GM12878 (cell line): ENCODE measurements around the gene RAB3C. TPM values are rescaled to one million over a fixed set of nuclear protein-coding genes. Genes with fewer than 3 reads are reported as not detected.

ENCODE experiments used
- ATAC-seq: fragments of 200-7000 bp; cut with Tn5 transposase; 3 replicates; pipeline ENCODE4 v1.9.1; 2020; ENCODE audit warnings: mild to moderate bottlenecking, moderate library complexity
- BruUV-seq: library from RNA; stranded (reverse); fragments of 400-500 nt; replicated peaks from 2 replicates; lab custom pipeline; 2021; lab: Mats Ljungman, UMichigan
- CTCF ChIA-PET: fragments of 300-600 bp; sonication (Branson Sonifier 250); formaldehyde crosslinking; extraction: SDS; loops from one replicate; lab custom pipeline; 2021; ENCODE audit warnings: inconsistent platforms; lab: Yijun Ruan, JAX
- POLR2A ChIA-PET: fragments of 350-600 bp; formaldehyde crosslinking; extraction: SDS; loops from one replicate; lab custom pipeline; 2021; ENCODE audit warnings: inconsistent platforms; lab: Charles Lee
- RAD21 ChIA-PET: fragments of 300-600 bp; sonication (Branson Sonifier 250); formaldehyde crosslinking; loops from one replicate; lab custom pipeline; 2023; ENCODE audit warnings: antibody characterized with exemption; ENCODE audit not compliant: unreplicated experiment; lab: Charles Lee
- SMC1A ChIA-PET: fragments of 300-600 bp; sonication (Branson Sonifier 250); formaldehyde crosslinking; loops from one replicate; lab custom pipeline; 2023; ENCODE audit not compliant: unreplicated experiment, uncharacterized antibody; lab: Charles Lee
- DNase-seq: peaks from one replicate; pipeline ENCODE4 v3.0.0-alpha.2; 2011; ENCODE audit warnings: low read depth, low spot score
- FAIRE-seq: peaks from 3 replicates; lab custom pipeline; 2011; peaks lifted over from hg19 to GRCh38; lab: Jason Lieb, UNC
- H2AFZ ChIP-seq: 2 replicates; pipeline ENCODE4 v1.6.0; 2011; ENCODE audit warnings: low read depth, low read length, control low read depth; ENCODE audit not compliant: control insufficient read depth
- H3K27ac ChIP-seq: 2 replicates; pipeline ENCODE4 v1.5.1; 2011; ENCODE audit warnings: control low read depth; ENCODE audit not compliant: control insufficient read depth, insufficient read depth
- H3K27me3 ChIP-seq, 2 experiments: replicated peaks in 1 of 2; 2 replicates each; pipeline versions ENCODE4 v1.6.0 to v1.6.1; 2011; ENCODE audit warnings: low read length in 1 of 2; ENCODE audit not compliant: control insufficient read depth in 2 of 2, insufficient read depth in 2 of 2
- H3K36me3 ChIP-seq, 2 experiments: 2 replicates each; pipeline ENCODE4 v1.5.1; 2011; ENCODE audit warnings: low read length in 1 of 2; ENCODE audit not compliant: control insufficient read depth in 2 of 2, insufficient read depth in 2 of 2
- H3K4me1 ChIP-seq: 2 replicates; pipeline ENCODE4 v1.6.1; 2011; ENCODE audit warnings: mild to moderate bottlenecking, low read length, moderate library complexity, mixed read lengths; ENCODE audit not compliant: control insufficient read depth, insufficient read depth
- H3K4me2 ChIP-seq: 2 replicates; pipeline ENCODE4 v1.6.0; 2011; ENCODE audit warnings: control low read depth; ENCODE audit not compliant: control insufficient read depth, insufficient read depth
- H3K4me3 ChIP-seq: fragments of 200-600 bp; sonication (generic); 2 replicates; pipeline ENCODE4 v1.5.1; 2016
- H3K79me2 ChIP-seq: 2 replicates; pipeline ENCODE4 v1.6.0; 2011; ENCODE audit warnings: low read length; ENCODE audit not compliant: control insufficient read depth, insufficient read depth
- H3K9ac ChIP-seq: 2 replicates; pipeline ENCODE4 v1.8.0; 2011; ENCODE audit warnings: low read length, control low read depth, mixed read lengths; ENCODE audit not compliant: control insufficient read depth, insufficient read depth
- H3K9me3 ChIP-seq: replicated peaks from 3 replicates; pipeline ENCODE4 v1.5.1; 2011; ENCODE audit warnings: mild to moderate bottlenecking, low read length; ENCODE audit not compliant: control insufficient read depth, insufficient read depth
- H4K20me1 ChIP-seq: 2 replicates; pipeline ENCODE4 v1.6.0; 2011; ENCODE audit not compliant: control insufficient read depth, insufficient read depth
- HDAC6 ChIP-seq: fragments of 200-600 bp; sonication (generic); IDR thresholded peaks from one replicate; pipeline ENCODE4 v1.8.0; 2017; ENCODE audit warnings: antibody characterized with exemption; ENCODE audit not compliant: unreplicated experiment
- KAT2A ChIP-seq: conservative IDR thresholded peaks from 2 replicates; pipeline ENCODE4 v1.6.1; 2011; ENCODE audit warnings: low read depth, low read length; ENCODE audit not compliant: control insufficient read depth
- KLF5 ChIP-seq: fragments of 450-650 bp; IDR thresholded peaks from 2 replicates; pipeline ENCODE4 v1.6.1; 2014; ENCODE audit warnings: mild to moderate bottlenecking; ENCODE audit not compliant: partially characterized antibody
- NR2F1 ChIP-seq: fragments of 450-650 bp; conservative IDR thresholded peaks from 2 replicates; pipeline ENCODE4 v1.6.1; 2017; ENCODE audit warnings: mild to moderate bottlenecking
- RFX5 ChIP-seq: IDR thresholded peaks from 2 replicates; pipeline ENCODE4 v1.6.1; 2011; ENCODE audit warnings: low read depth, low read length, improper control_type of control experiment
- RUNX3 ChIP-seq: IDR thresholded peaks from 2 replicates; pipeline ENCODE4 v1.6.1; 2012; ENCODE audit warnings: low read length, inconsistent platforms
- SPI1 ChIP-seq: IDR thresholded peaks from 2 replicates; pipeline ENCODE4 v1.6.1; 2011; ENCODE audit warnings: low read depth, mild to moderate bottlenecking, low read length, moderate library complexity, borderline replicate concordance; ENCODE audit not compliant: insufficient read depth
- SRF ChIP-seq, 2 experiments: IDR thresholded peaks; 2 replicates each; pipeline ENCODE4 v1.6.1; 2011; ENCODE audit warnings: low read depth in 2 of 2, low read length in 2 of 2, mild to moderate bottlenecking in 1 of 2, moderate library complexity in 1 of 2
- TCF12 ChIP-seq: IDR thresholded peaks from 2 replicates; pipeline ENCODE4 v1.6.1; 2011; ENCODE audit warnings: low read depth, mild to moderate bottlenecking, low read length
- TCF7 ChIP-seq: IDR thresholded peaks from 2 replicates; pipeline ENCODE4 v1.6.1; 2014; ENCODE audit warnings: antibody characterized with exemption, borderline replicate concordance
- ZNF274 ChIP-seq: IDR thresholded peaks from one replicate; pipeline ENCODE4 v1.8.0; 2011; ENCODE audit not compliant: insufficient read length, insufficient read depth
- WGBS: methylation state at CpG from one replicate; pipeline ENCODE4 v1.1.6; 2016; ENCODE audit warnings: low lambda C conversion rate; ENCODE audit not compliant: insufficient replicate concordance, insufficient coverage; ENCODE audit errors: missing lambda C conversion rate; 5-methylcytosine and 5-hydroxymethylcytosine counted together
- in situ Hi-C: fragments of 300-500 bp; cut with MboI; formaldehyde crosslinking; loops from 9 replicates; pipeline ENCODE4 v1.14.3; 2018; ENCODE audit warnings: mixed read lengths
- intact Hi-C: fragments of 100-400 bp; cut with micrococcal nuclease; formaldehyde crosslinking; loops from one replicate; pipeline ENCODE4 v1.14.2; 2022; ENCODE audit not compliant: unreplicated experiment
- polyA plus RNA-seq, 11 experiments: library from polyadenylated mRNA; depleted of rRNA in 4 of 11; unstranded in 6 of 11; stranded (reverse) in 5 of 11; fragments of >200 nt; fragmentation: Nextera tagmentation in 4 of 11; fragmentation: Illumina TruSeq in 1 of 11; extraction: Ambion mirVana in 4 of 11; extraction: Trizol in 1 of 11; gene quantifications; 1 replicate in 1 of 11; 2 replicates in 10 of 11; pipeline versions ENCODE4 v1.2.1 to v1.2.3, GENCODE V29; 2011 to 2016; ENCODE audit warnings: inconsistent platforms in 2 of 11, missing spikeins in 2 of 11, low read depth in 1 of 11
- total RNA-seq, 4 experiments: library from RNA; depleted of rRNA in 3 of 4; stranded (reverse); fragments of >200 nt in 3 of 4; fragmentation: Illumina TruSeq in 1 of 4; extraction: Trizol in 1 of 4; gene quantifications; 2 replicates each; pipeline versions ENCODE4 v1.2.1 to v1.2.3, GENCODE V29; 2013 to 2021
- TF ChIP-seq, protein P1 (sequence below): IDR thresholded peaks from 2 replicates; pipeline ENCODE4 v1.6.1; 2011; ENCODE audit warnings: borderline replicate concordance, low read depth, mild to moderate bottlenecking, moderate library complexity, low read length; ENCODE audit not compliant: insufficient read depth, poor library complexity, severe bottlenecking
- TF ChIP-seq, protein P2 (sequence below): fragments of 450-650 bp; IDR thresholded peaks from 2 replicates; pipeline ENCODE4 v1.6.1; 2018; ENCODE audit warnings: borderline replicate concordance, mild to moderate bottlenecking; ENCODE audit not compliant: partially characterized antibody

RAB3C gene
- total and polyA plus RNA-seq, 10 of the 15 experiments (the other 5 are each of a cell fraction or from before 2014, with no cell fraction given) = not detected

DNA sequence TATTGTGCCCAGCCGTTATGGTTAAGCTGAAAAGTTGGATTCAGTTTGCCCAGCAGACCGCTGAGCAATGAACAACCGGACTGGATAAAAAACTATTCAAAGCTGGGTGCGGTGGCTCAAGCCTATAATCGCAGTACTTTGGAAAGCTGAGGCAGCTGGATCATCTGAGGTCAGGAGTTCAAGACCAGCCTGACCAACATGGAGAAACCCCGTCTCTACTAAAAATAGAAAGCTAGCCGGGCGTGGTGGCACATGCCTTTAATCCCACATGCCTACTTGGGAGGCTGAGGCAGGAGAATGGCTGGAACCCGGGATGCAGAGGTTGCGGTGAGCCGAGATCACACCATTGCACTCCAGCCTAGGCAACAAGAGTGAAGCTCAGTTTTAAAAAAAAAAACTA lies 318.4 kb downstream of the RAB3C start:
- ChIA-PET POLR2A (no interaction called here), SMC1A (interaction anchor here (0.7 to 1.6 kb wide), 4 partner anchors 14 to 272 kb away, joined by 3 to 4 read pairs (median 3); no protein-coding TSS in a partner anchor), RAD21 (interaction anchor here (0.9 to 1.3 kb wide), 4 partner anchors 9 to 102 kb away, joined by 3 to 5 read pairs (median 4); no protein-coding TSS in a partner anchor), CTCF (interaction anchor here (2.3 to 3.5 kb wide), 3 partner anchors 9 to 105 kb away, joined by 10 to 21 read pairs (median 14); no protein-coding TSS in a partner anchor)
- in situ Hi-C loops = no loop called here
- DNase-seq = no peak
- no peak overlapping the region for H3K4me2 ChIP-seq
- H2AFZ ChIP-seq = no peak overlapping the region
- TF ChIP-seq NR2F1 (0 out of 2 replicates have a peak, but pooled peaks have one; percentile 18), KAT2A (no peak), ZNF274 (no peak), RFX5 (no peak), HDAC6 (no peak), SRF (IDR thresholded peaks at IDR 0.05; ENCODE audit: low read depth in 2 of 2, low read length in 2 of 2) (no peak), TCF7 (no peak), SPI1 (no peak), RUNX3 (no peak)
- H3K36me3 ChIP-seq = no peaks in the 10 kb centered on the region
- no peaks in the 10 kb centered on the region for H3K79me2 ChIP-seq
- no peak overlapping the region for H3K27ac ChIP-seq
- intact Hi-C loops = no loop called here
- H3K4me3 ChIP-seq = no peak overlapping the region
- FAIRE-seq = no peak
- no peaks in the 10 kb centered on the region for H4K20me1 ChIP-seq
- 47% methylated on average over 11 of the region's 11 CpGs for WGBS
- no peaks in the 10 kb centered on the region; a peak in 2 of 4 replicates for H3K27me3 ChIP-seq
- H3K4me1 ChIP-seq = no peaks in the 10 kb centered on the region
- H3K9ac ChIP-seq = no peak overlapping the region
- H3K9me3 ChIP-seq = no peaks in the 10 kb centered on the region
- ATAC-seq = no peak
- no TSS peak for BruUV-seq

DNA sequence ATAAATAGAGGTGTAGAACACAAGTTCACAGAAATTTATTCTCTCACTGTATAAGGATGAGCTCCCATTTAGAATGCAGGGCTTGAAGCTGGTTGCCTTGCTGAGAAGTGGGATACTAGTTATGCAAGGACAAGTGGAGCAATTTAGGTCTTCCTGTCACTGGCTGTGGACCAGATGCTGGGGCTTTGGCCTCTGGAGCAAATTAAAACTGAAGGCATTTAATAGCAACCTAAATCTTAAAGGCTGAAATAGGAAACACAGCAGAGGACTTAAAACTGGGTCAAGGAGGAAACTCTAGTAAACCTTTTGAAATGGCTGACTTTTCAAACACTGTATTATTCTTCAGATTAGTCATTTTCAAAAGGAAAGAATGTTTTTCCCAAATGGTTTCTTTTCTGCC lies 319.4 kb downstream of the RAB3C start:
- in situ Hi-C loops = no loop called here
- no peaks in the 10 kb centered on the region for H3K36me3 ChIP-seq
- RAD21 ChIA-PET = interaction anchor here (0.9 to 1.3 kb wide), 3 partner anchors 8 to 101 kb away, joined by 3 to 5 read pairs (median 3); no protein-coding TSS in a partner anchor
- no peak for TF ChIP-seq TCF12
- TF ChIP-seq, protein P1, sequence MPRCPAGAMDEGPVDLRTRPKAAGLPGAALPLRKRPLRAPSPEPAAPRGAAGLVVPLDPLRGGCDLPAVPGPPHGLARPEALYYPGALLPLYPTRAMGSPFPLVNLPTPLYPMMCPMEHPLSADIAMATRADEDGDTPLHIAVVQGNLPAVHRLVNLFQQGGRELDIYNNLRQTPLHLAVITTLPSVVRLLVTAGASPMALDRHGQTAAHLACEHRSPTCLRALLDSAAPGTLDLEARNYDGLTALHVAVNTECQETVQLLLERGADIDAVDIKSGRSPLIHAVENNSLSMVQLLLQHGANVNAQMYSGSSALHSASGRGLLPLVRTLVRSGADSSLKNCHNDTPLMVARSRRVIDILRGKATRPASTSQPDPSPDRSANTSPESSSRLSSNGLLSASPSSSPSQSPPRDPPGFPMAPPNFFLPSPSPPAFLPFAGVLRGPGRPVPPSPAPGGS = no peak
- no peak for TF ChIP-seq KLF5
- TF ChIP-seq, protein P2, sequence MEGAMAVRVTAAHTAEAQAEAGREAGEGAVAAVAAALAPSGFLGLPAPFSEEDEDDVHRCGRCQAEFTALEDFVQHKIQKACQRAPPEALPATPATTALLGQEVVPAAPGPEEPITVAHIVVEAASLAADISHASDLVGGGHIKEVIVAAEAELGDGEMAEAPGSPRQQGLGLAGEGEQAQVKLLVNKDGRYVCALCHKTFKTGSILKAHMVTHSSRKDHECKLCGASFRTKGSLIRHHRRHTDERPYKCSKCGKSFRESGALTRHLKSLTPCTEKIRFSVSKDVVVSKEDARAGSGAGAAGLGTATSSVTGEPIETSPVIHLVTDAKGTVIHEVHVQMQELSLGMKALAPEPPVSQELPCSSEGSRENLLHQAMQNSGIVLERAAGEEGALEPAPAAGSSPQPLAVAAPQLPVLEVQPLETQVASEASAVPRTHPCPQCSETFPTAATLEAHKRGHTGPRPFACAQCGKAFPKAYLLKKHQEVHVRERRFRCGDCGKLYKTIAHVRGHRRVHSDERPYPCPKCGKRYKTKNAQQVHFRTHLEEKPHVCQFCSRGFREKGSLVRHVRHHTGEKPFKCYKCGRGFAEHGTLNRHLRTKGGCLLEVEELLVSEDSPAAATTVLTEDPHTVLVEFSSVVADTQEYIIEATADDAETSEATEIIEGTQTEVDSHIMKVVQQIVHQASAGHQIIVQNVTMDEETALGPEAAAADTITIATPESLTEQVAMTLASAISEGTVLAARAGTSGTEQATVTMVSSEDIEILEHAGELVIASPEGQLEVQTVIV = no peak

More for the DNA sequence above, 319.4 kb downstream of the RAB3C start:
- ChIA-PET SMC1A (no interaction called here), POLR2A (no interaction called here), CTCF (interaction anchor here (1.2 to 3.5 kb wide), 4 partner anchors 10 to 104 kb away, joined by 3 to 21 read pairs (median 12); no protein-coding TSS in a partner anchor)
- no peaks in the 10 kb centered on the region for H3K9me3 ChIP-seq
- no peak for ATAC-seq
- DNase-seq = no peak
- FAIRE-seq = no peak
- no peaks in the 10 kb centered on the region; a peak in 2 of 4 replicates for H3K27me3 ChIP-seq
- no TSS peak for BruUV-seq
- H3K4me2 ChIP-seq = no peak overlapping the region
- H3K4me1 ChIP-seq = no peaks in the 10 kb centered on the region
- H3K9ac ChIP-seq = no peak overlapping the region
- no peak overlapping the region for H2AFZ ChIP-seq
- H3K27ac ChIP-seq = no peak overlapping the region
- H4K20me1 ChIP-seq = no peaks in the 10 kb centered on the region
- no peaks in the 10 kb centered on the region for H3K79me2 ChIP-seq
- H3K4me3 ChIP-seq = no peak overlapping the region
- intact Hi-C loops = no loop called here
